Myocyte (in vitro differentiated cells): ENCODE results near the gene KIF7. TPM values are rescaled to one million over a fixed set of nuclear protein-coding genes. Genes with fewer than 3 reads are reported as not detected.

ENCODE experiments used
- DNase-seq: peaks from one replicate; pipeline ENCODE4 v3.0.0-alpha.2; 2012; ENCODE audit warnings: low read depth
- total RNA-seq: library from RNA; depleted of rRNA; stranded (reverse); fragments of >200 nt; gene quantifications from 2 replicates; pipeline ENCODE4 v1.2.3, GENCODE V29; 2014

KIF7 gene
- total RNA-seq, 1 donor from 2014 or later: 6.3 TPM

- DNase-seq: no peak
Measured at GRCh38 chr15:89648106-89649012, 6.9 kb downstream of the KIF7 start.

GRCh38 chr15:89647191-89647851 is 7.9 kb downstream of the KIF7 start:
- peak; percentile 66 for DNase-seq

GRCh38 chr15:89646416-89647141 is 8.7 kb downstream of the KIF7 start:
- no peak for DNase-seq

- DNase-seq: no peak
Measured at GRCh38 chr15:89645680-89646079, 9.6 kb downstream of the KIF7 start.

DNA sequence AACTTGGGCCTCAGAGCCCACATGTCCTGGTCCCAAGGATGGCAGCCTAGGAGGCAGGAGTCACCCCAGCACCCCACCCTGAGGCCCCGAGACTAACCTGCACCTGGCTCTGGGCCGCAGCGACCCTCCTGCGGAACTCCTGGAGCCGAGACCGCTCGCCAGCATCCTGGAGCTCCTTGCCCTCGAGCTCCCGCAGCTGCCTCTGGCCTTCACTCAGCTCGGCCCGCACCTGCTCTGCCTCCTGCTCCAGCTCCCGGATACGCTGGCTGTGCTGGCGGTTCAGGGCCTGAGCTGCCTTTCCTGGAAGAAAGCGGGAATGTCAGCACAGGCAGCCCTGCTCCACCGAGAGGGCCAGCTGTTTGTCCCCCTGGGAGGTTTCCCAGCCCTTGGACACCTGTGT is 13.2 kb downstream of the KIF7 start:
- peak; percentile 17 for DNase-seq

- no peak for DNase-seq
Measured at GRCh38 chr15:89641053-89641452, 14.2 kb downstream of the KIF7 start.

DNA sequence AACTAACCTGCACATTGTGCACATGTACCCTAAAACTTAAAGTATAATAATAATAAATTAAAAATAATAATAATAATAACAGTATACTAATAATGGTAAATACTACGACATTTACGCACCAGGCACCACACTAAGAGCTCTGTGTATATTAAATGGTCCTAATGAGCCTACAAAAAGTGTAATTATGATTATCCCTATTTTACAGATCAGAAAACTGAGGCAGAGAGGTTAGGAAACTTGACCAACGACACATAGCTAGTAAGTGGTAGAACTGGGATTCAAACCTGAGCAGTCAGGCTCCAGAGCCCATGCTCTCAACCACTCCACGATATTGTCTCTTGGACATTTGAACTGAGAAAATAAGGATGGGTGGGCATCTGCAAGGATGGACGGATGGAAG is 15.0 kb downstream of the KIF7 start:
- DNase-seq: no peak

DNA sequence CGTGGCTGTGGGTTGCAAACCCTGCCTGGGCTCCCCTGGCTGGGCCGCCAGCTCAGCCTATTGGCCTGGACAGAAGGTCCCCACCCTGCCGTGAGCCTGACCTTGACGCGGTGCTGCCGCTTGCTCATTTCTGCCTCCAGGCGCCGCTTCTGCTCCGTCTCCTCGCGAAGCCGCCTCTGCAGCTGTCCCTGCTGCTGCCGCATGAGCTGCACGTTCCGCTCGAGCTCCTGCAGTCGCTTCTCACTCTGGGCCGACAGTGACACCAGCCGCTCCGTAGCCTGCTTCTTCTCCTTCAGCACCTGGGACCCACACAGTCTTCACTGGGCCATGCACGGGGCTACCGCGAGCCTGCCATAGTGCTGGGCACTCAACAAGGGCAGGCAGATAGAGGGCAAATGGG is 21.7 kb downstream of the KIF7 start:
- DNase-seq: no peak

- no peak for DNase-seq
Measured at GRCh38 chr15:89632563-89633430, 22.5 kb downstream of the KIF7 start.

- DNase-seq: no peak
Measured at GRCh38 chr15:89631902-89632264, 23.4 kb downstream of the KIF7 start.

GRCh38 chr15:89630974-89631901 is 24.0 kb downstream of the KIF7 start:
- DNase-seq: no peak

- no peak for DNase-seq
Measured at GRCh38 chr15:89630260-89630659, 25.0 kb downstream of the KIF7 start.

DNA sequence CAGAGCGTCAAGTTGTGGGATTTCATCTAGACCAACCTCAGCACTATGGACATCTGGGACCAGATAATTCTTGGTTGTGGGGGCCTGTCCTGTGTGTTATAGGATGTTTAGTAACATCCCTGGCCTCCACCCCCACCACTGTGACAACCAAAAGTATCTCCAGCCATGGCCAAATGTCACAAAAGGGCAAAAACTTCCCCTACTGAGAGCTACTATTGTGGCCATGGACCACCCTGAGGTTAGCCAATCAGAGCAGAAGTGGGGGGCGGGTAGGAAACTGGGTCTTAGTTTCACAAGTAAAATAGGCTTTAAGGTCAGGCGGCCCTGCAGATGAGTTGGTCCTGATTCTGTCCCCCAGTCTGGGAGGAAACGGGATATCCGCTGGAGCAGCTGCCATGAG is 25.4 kb downstream of the KIF7 start:
- DNase-seq: no peak

DNA sequence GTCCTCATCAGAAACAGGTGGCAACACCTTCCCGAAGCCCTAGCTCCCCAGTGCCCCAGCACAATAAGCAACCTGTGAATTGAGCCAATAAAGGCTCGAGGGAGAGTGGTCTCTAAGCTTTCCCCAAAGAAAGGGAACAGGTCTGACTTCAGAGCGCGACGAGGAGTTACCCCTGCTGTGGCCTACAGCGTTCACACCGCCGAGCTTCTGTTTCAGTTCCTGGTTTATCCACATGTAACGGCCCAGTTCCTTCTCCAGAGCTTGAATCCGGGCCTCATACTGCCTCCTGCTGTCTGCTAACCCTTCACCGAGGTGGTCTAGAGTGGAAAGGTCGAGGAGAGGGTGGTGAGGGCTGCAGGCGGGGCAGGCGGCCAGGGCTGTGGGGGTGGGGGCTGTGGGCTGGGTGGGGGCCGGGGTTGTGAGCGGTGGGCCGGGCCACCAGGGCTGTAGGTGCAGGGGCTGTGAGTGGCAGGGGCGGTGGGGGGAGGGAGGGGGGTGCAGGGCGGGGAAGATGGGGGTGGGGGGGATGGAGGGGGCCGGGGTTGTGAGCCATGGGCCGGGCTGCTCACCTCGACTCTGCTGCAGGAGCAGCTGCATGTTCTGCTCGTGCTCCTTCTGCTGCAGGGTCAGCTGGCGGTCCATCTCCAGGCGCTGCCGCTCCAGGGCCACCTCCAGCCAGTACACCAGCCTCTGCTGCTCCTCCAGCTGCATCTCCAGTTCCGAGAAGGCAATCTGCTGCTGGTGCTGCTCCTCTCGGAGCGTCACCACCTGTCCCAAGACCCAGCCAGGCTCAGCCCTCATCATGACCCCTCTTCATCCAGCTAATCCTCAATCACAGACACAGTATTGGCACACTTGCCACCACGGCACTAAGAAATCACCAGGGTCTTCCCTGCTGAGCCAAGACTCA is 26.2 kb downstream of the KIF7 start:
- DNase-seq: no peak

DNA sequence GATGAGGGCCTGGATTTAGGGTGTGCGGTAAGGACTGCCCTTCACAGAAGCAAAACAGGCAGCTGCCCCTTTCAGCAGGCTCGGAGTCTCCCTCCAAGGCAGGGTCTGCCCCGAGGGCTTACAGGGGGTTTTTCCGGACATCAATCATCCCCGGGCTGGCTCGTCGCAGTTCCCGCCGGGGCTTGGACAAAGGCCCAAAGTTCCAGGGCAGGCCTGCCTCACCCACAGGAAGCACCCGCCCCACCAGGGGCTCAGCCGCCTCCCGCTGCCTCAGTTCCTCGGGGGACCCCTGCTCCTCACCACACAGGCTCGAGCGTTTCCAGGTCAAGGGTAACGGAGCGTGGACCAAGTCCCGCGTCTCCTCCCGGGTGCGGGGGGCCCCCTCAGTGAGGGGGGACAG is 27.0 kb downstream of the KIF7 start:
- DNase-seq: no peak

GRCh38 chr15:89627256-89627970 is 27.9 kb downstream of the KIF7 start:
- DNase-seq: no peak

DNA sequence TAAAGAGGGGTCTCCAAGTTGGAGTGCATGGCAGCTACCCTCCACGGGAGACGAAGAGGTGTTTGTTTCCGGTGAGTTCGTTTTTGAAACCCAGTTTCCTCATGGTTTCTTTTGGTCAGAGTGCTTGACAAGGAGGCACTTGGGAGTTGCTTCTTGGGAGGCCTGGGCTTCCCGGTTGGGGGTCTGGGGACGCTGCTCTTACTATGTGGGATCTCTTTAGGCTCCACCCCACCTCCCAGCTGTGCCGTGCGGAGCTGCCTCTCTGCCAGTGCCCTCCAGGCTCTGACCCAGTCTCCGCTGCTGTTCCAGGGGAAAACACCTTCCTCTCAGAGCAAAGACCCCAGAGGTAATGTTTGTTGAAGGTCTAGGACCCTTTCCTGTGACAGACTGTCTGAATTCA is 29.6 kb downstream of the KIF7 start:
- no peak for DNase-seq

GRCh38 chr15:89623165-89623564 is 32.1 kb downstream of the KIF7 start:
- DNase-seq: no peak
